Measurements from ENCODE around the gene SCYL2. TPM values are rescaled to one million over a fixed set of nuclear protein-coding genes. Genes with fewer than 3 reads are reported as not detected.

The SCYL2 gene
- total RNA-seq, 4 donors from 2014 or later = 28.9 to 44.9 (median 33.3) TPM

GRCh38 chr12:100359822-100360221, 92.8 kb downstream of the SCYL2 start:
- Histone ChIP-seq H3K4me3 (no peak overlapping the region), H3K4me1 (peaks cover 0 to 5% of the 10 kb centered on the region in 2 donors), H3K9me3 (no peaks in the 10 kb centered on the region), H3K27ac (no peak overlapping the region), H3K27me3 (peaks cover 0 to 8% (median 6%) of the 10 kb centered on the region in 3 donors), H3K36me3 (no peaks in the 10 kb centered on the region)
- in situ Hi-C loops (cut with MboI; ENCODE audit: low sequenced_read_pairs in 4 of 4) = no loop called here
- ATAC-seq = no peak
- TF ChIP-seq POLR2A (IDR thresholded peaks at IDR 0.05) = no peak
- no peak for TF ChIP-seq CTCF (IDR thresholded peaks at IDR 0.05 in 4 of 5, conservative IDR thresholded peaks at IDR 0.05 in 1 of 5)
- intact Hi-C loops (cut with DNase I; ENCODE audit: low total_unique reads) = no loop called here
- no peak for DNase-seq

- peaks cover 0 to 8% (median 6%) of the 10 kb centered on the region in 3 donors for H3K27me3 ChIP-seq
- H3K4me1 ChIP-seq = peaks cover 0 to 5% of the 10 kb centered on the region in 2 donors
- no peak overlapping the region for H3K4me3 ChIP-seq
- intact Hi-C loops (cut with DNase I; ENCODE audit: low total_unique reads) = no loop called here
- TF ChIP-seq POLR2A (IDR thresholded peaks at IDR 0.05) (no peak), CTCF (IDR thresholded peaks at IDR 0.05 in 4 of 5, conservative IDR thresholded peaks at IDR 0.05 in 1 of 5) (no peak)
- in situ Hi-C loops (cut with MboI; ENCODE audit: low sequenced_read_pairs in 4 of 4) = no loop called here
- no peak for DNase-seq
- H3K9me3 ChIP-seq = no peaks in the 10 kb centered on the region
- no peak overlapping the region for H3K27ac ChIP-seq
- H3K36me3 ChIP-seq = no peaks in the 10 kb centered on the region
- no peak for ATAC-seq
Observed at GRCh38 chr12:100360450-100360849, 93.5 kb downstream of the SCYL2 start.

GRCh38 chr12:100364324-100364723, 97.3 kb downstream of the SCYL2 start:
- DNase-seq (no peak), ATAC-seq (no peak)
- Histone ChIP-seq H3K27ac (peak overlapping the region in 1 of 4 donors; percentile 69), H3K36me3 (no peaks in the 10 kb centered on the region), H3K4me1 (peaks cover 0 to 5% of the 10 kb centered on the region in 2 donors), H3K27me3 (no peaks in the 10 kb centered on the region), H3K4me3 (no peak overlapping the region), H3K9me3 (no peaks in the 10 kb centered on the region)
- in situ Hi-C loops (cut with MboI; ENCODE audit: low sequenced_read_pairs in 4 of 4) (no loop called here), intact Hi-C loops (cut with DNase I; ENCODE audit: low total_unique reads) (no loop called here)
- TF ChIP-seq POLR2A (IDR thresholded peaks at IDR 0.05) (no peak), CTCF (IDR thresholded peaks at IDR 0.05 in 4 of 5, conservative IDR thresholded peaks at IDR 0.05 in 1 of 5) (no peak)

- intact Hi-C loops (cut with DNase I; ENCODE audit: low total_unique reads) = no loop called here
- Histone ChIP-seq H3K27ac (peak overlapping the region in 3 of 4 donors; percentile 23 to 69 (median 38)), H3K4me1 (peaks cover 0 to 5% of the 10 kb centered on the region in 2 donors), H3K27me3 (no peaks in the 10 kb centered on the region), H3K36me3 (no peaks in the 10 kb centered on the region), H3K9me3 (no peaks in the 10 kb centered on the region), H3K4me3 (no peak overlapping the region)
- in situ Hi-C loops (cut with MboI; ENCODE audit: low sequenced_read_pairs in 4 of 4) = no loop called here
- ATAC-seq (peak; percentile 44 to 69), DNase-seq (no peak)
- TF ChIP-seq CTCF (IDR thresholded peaks at IDR 0.05 in 4 of 5, conservative IDR thresholded peaks at IDR 0.05 in 1 of 5) (no peak), POLR2A (IDR thresholded peaks at IDR 0.05) (no peak)
Observed at GRCh38 chr12:100365411-100365810, 98.4 kb downstream of the SCYL2 start.

- DNase-seq = no peak
- no peak for TF ChIP-seq POLR2A (IDR thresholded peaks at IDR 0.05)
- no peak for TF ChIP-seq CTCF (IDR thresholded peaks at IDR 0.05 in 4 of 5, conservative IDR thresholded peaks at IDR 0.05 in 1 of 5)
- ATAC-seq = no peak
- no peaks in the 10 kb centered on the region for H3K9me3 ChIP-seq
- in situ Hi-C loops (cut with MboI; ENCODE audit: low sequenced_read_pairs in 4 of 4) (no loop called here), intact Hi-C loops (cut with DNase I; ENCODE audit: low total_unique reads) (no loop called here)
- no peaks in the 10 kb centered on the region for H3K36me3 ChIP-seq
- no peak overlapping the region for H3K27ac ChIP-seq
- H3K27me3 ChIP-seq = no peaks in the 10 kb centered on the region
- peaks cover 0 to 5% of the 10 kb centered on the region in 2 donors for H3K4me1 ChIP-seq
- no peak overlapping the region for H3K4me3 ChIP-seq
Observed at GRCh38 chr12:100368066-100368465, 101.1 kb downstream of the SCYL2 start.

All from gastrocnemius medialis (tissue), 4 donors.